CD4-positive, alpha-beta T cell treated with Interleukin-21 for 1 hour (primary cell): ENCODE measurements around the gene TMEM182.

Experiments
- DNase-seq: peaks from one replicate; pipeline ENCODE4 v3.0.0-alpha.2; 2020

TMEM182 gene

DNA sequence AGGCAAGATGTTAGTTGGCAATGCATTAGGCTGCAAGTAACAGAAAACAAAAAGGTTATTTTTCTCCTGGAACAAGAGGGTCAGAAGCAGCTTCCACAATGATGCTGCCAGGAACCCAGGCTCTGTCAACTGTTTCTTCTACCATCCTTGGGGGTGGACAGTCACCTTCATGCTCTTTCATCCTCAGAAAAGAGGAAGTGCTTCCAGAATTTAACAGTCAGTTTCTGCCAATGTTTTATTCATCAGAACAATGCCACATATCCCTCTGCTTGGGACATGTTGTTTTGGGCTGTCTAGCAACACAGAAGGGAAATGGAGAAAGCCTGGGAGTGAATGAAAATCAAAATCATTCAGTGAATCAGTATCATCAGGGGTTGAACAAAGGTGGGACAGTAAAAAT lies 7.1 kb downstream of the TMEM182 start:
- DNase-seq = no peak

DNA sequence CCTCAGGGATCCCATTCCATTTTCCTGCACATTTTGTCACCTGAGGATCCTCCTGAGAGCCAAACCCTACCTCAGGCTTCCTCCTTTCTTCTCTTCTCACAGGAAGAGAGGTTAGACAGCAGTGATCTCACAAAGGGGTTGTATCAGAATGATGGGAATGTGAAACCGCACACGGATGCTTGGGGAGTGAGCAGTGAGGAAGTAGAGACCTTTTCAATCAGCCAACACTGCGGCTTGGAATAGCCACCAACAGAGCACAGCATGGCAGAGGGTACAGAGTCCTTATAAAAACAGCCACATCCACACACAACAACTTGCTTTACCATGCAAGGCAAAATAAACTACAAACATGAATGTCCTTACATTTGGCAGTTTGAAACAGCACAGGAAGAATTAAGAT lies 8.7 kb downstream of the TMEM182 start:
- DNase-seq = no peak

DNA sequence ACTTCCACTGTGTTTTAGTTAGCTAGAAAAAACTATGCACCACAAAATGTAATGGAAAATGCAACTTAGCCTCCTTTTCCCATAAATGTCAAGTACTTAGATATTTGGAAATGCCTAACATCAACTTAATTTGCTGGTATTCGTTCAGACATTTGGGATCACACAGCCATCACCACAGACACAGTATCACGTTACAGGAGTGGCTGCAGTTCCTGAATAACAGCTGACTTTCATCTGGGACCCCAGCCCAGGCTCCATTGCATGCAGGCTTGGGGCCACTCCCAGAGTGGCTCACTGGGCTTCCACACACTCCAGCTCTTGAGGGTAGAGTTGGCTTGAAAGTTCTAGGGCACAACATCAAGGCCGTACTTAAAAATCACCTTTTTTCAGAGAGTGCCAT lies 9.3 kb downstream of the TMEM182 start:
- DNase-seq = no peak

DNA sequence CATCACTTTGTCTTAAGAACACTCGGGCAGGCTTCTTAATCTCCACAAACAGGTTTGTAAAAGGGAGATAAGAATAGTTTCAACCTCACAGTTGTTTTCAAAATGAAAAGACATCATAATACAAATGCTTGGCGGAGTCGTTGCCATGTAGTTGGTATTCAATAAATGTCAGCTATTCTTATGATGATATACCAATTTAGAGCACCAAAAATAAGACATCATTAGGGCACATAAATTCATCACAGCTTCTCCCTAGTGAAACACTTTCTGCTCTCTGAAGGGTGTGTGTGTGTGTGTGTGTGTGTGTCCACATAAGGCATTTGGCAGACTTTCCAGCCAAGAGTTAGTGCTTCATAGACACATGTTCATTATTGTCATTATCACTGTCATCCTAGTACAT lies 10.8 kb downstream of the TMEM182 start:
- no peak for DNase-seq

DNA sequence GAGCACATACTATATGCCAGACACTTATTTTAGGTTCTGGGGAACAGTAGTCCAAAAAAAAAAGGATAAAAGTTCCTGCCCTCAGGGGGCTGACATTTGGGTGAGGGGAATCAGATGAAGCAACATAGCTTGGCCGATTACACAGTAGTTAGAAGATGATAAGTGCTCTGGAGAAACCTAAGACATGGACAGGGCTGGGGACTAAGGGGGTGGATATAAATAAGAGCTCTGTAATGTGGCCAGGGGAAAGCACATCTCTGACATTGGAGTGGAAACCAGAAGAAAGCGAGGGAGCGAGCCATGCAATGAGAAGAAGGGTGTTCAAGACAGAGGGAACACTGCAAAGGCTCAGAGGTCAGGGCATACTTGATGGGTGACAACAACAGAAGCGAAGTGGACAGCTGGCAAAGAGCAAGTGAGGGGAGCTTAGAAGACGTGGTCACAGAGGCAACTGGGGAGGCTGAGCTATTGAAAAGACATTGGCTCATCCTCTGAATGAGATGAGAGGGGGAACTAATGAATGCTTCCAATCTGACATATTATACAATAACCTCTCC lies 11.4 kb downstream of the TMEM182 start:
- DNase-seq = no peak

DNA sequence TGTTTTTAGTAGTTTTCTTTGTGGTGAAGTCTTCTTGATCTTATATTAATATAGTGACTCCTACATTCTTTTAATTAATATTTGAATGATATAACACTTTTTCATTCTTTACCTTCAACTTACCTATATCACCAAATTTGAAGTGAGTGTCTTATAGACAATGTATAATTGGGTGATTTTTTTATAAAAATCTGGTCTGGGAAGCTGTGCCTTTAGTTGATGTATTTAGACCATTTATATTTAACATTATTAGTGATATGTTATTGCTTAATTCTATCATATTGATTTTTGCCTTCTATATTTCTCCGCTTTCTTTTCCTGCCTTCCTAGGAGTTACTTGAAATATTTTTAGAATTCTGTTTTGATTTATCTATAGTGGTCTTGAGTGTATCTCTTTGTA lies 16.4 kb downstream of the TMEM182 start:
- DNase-seq = no peak

DNA sequence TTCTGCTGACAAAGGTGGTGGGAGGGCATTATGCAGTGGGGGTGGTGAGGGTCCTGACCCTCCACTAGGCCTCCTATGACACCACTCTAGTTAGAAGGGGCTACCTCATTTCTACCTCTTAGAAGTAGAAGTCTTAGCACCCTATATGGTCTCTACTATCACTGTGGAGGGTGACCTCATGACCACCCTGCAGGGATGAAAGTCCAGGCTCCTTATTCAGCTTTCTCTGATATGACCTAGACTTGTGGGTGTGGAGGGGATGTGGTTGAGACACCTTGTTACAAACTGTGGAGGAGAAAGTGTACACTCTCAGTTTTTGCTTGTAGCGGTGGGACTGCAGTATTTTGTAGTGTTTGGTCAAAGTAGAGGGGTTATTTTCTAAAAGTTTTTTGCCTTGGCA lies 18.6 kb downstream of the TMEM182 start:
- DNase-seq = no peak

DNA sequence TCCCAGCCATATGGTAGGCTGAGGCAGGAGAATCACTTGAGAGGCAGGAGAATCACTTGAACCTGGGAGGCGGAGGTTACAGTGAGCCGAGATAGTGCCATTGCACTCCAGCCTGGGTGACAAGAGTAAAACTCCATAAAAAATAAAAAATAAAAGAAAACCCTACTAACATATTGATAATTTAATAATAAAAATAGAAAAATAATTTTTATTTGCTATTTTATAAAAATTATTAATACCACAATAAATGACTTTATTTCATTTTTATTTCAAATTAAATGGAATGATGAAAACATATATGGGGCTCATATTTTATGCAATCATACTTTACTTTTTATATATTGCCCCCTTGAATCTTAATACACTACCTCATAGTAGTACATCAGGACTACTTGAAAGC lies 20.4 kb downstream of the TMEM182 start:
- DNase-seq = no peak

DNA sequence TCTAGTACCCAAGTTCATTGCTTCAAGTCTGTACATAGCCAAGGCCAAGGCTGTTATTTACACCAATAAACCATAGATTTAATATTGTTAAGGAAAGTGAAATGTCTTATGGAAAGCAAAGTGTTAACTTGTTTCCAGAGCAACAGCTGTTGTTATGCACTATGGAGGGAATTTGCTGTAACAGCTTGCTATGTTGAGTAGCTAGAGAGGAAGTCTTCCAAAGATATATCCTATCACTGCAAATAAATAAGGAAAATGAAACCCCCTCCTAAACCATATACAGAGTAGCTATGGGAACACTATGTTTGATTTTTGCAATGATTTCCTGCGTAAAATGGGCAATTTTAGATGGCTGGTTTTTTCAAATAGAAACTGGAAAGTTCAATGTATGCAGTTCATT lies 21.1 kb downstream of the TMEM182 start:
- DNase-seq = no peak

DNA sequence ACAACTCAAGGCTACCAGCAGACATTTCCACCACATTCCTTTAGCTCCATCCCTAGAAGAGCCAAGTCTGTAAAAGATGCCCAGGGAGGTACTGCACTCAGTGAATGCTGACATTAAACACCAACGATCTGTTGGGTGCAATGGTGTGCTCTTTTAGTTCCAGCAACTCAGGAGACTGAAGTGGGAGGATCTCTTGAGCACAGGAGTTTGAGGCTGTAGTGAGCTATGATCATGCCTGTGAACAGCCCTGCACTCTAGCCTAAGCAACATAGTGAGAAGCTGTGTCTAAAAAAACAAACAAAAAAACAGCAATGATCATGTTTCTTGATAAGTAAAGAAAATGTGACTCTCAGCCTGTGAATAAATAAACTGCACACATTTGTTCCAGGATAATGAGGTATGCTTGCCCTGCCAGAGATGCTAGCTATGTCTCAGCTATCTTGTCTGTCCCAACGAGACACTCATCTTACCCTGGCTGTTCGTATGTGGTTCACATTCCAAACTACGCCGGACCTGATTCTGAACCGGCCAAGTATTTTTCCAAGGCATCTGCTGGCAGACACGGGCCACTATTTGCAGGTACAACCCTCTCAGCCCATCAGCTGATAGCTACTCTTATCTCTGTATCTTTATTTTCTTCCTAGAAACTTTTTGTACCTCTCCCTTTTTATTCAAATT lies 21.8 kb downstream of the TMEM182 start:
- no peak for DNase-seq

DNA sequence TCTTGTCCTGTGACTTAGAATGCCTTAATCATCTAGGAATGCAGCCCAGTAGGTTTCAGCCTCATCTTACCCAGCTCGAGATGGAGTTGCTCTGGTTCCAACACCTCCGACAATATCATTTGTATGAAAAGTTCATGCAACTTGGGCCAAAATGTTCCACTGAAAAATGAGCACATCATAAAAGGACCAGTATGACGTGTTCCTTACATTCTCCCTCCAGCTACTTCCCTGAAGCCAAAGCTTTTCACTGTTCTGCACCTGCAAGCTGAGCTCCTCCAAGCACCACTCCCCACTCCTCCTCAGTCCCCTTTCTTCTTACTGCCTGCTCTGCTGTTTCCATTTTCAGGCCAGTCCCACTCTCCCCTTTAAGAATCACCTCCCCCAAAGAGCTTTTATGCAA lies 23.1 kb downstream of the TMEM182 start:
- no peak for DNase-seq

DNA sequence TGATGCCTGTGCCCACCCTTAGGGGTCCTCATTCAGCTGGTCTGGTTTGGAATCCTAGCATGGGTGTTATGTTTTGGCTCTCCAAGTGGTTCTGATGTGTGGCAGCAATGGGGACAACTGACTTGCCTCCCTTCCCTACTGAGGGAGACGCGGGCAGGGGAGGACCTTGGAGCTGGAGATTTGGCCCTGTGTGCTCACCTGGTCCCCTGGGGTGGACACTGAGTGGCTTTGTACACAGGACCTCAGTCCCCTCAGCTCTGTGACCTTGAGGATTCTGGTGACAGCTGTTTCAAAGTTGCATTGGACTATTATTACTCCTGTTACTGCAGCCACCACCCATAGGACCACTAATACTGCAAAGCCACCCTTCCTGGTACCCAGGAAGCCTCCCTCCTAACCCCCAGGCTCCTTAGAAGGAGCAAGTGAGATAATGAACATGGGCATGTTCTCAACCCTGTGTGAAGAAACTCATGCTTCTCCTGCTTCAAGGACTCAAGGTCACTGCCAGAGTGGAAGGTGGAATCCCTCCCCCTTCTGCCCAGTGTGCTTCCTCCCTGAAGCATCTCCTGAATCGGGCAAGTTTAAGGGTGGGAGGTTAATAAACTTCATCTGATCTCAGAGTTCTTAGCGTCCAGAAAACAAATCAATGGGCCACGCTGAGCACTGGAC lies 26.5 kb downstream of the TMEM182 start:
- DNase-seq = no peak

DNA sequence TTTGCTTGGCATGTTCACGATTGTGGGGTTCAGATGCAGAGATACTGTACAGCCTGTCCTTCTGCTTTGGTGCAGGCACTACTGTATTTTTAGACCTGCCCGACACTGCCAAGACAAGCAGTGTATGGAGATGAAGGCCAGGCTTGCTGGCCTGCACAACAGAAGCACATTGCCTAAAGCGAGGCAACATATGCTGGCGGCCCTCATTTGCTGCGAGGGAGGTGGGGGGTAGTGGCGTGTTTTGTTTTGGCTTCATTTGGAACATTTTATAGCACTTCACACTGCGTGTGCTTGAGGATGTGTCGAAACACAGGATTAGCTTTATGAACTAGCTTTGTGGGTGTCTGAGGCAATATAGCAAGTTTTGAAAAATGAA lies 27.0 kb downstream of the TMEM182 start:
- DNase-seq = no peak

DNA sequence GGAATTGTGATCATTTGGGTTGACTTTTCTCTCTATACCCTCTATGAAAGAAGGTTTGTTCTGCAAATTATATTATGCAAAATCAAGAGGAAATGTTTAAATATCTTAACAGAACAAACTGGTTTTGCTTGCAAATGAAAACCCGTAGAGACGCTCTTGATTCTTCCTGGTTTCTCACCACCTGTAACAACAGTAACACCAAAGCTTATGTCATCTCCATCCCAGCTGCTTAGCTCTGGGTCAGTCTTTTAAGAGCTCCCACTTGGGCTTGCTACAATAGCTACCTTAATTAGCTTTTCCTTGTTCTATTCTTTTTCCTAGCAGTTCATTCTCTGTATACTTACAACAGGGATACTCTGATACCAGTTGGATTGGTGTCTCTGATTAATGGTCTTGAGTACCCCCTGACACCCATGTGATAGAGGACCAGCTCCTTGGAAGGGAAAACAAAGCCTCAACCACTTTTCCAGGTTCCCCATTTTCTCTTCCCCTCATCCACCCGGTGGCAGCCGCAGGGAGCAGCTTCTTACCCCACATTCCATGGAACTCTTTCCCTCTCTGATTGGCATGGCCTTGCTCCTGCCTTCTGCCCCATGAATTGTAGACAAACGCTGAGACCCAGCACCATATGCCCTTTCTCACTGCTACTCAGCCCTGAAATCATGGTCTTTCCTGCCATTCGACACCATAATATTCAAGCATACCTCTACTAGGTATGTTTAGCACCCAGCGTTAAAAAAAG lies 27.7 kb downstream of the TMEM182 start:
- no peak for DNase-seq

DNA sequence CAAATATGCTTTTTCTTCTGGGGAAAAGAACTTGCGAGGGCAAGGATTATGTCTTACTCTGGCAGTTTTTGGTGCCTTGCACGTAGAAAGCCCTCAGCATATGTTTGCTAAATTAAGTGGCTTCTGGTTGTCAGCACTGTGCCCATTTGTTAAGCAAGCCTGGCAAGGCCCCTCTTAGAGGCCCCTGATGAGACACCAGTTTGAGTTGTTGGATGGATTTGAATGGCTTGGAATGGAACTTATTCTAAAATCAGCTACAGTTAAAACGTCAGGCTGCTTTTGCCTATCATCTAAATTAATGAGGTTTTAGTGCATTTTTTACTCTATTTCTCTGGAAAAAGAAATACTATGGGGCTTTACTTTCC lies 28.2 kb downstream of the TMEM182 start:
- no peak for DNase-seq

DNA sequence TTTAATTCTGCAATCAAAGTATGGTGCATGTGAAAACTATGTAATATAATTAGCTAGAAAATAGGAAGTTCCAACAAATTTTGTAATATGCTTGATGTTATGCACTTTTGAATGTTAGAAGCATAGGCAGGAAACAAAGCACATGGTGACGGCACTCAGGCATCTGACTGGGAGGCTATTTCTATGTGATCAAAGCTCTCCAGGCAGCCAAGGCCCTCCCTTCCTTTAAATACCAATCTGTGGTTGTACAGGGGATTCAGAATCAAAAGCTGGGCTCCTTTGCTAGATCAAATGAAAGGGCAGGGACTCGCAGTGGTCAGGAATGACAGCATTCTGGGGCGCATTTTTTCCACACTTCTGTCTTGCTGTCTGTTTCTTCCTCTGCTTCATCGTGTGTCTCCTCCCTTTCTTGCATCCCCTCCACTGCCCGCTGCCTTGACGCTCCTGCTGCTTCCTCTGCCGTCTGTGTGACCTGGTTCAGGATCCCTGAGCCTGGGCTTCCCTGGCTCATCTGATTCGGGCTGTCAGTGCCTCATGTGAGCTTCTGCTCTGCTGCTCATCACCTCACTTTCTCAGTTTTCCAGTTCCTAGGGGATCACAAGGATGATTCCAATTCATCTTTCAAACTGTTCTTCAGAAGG lies 30.9 kb downstream of the TMEM182 start:
- DNase-seq = no peak

DNA sequence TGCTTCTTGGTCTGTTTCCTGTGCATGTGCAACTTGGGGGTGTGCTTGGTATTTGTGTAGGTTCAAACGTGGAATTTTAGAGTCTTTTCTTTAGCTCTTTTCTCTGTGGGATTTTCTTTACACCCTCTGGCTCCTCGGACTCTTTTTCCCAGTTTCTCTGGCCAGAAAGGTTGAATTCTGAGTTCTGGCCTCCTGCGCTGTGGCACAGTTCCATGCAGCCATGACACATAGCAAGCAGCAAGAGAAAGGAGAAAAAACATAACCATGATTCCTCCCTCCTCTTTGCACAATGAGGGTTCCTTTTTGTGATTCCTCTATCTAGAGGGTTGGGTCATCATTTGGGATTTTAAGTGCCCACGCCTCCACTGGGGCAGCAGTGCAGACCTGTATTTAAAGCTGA lies 33.8 kb downstream of the TMEM182 start:
- no peak for DNase-seq

DNA sequence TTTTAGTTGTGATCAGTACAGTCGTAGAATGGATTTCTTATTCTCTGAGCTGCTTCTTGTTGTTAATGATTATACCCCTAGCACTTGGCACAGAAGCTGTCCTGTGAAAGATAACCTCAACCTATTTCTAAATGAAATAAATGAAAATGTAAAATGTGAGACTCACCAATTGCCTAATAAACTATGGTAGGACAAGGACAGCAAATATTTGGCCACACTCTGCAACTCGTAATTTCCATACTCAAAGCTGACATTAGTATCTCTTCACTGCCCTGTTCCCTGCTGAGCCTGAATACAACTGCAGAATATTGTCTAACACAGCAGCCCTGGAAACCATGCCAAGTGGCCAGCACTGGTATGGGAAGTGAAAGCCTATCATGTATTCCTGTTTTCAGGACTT lies 34.5 kb downstream of the TMEM182 start:
- DNase-seq = no peak

DNA sequence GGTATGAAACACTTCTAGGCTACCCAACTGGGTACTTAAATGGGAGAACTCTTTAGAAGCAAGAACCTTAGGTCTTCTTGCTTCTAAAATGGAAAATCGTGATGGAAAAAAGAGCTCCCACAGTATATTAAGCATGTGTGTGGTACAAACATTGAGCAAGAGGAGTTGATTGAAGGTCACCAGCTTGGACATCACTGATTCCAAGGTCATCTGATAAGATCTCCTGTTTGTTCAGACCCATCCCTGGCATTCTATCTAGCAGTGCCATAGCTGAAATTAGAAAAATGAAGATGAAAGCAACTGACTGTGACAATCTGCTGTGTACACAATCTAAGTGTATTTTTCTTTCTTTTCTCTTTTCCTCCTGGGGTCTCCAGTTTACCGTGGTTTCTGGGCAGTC lies 35.7 kb downstream of the TMEM182 start:
- DNase-seq = no peak

DNA sequence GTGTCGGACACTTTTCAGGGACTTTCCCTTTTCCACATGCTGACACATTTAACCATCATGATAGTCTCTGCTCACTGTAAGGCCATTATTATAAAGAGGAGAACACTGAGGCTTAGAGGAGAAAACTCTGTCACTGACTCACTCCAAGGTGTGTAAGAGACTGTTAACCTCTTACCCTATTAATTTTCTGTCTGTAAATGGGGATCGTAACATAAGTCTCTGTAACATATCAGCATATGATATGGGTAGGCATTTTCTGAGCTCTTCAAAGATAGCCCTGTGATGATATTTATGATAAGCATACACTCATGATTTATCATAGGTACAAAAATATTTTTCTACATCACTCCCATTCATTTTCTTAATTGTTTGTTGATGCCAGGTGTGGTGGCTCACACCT lies 36.4 kb downstream of the TMEM182 start:
- no peak for DNase-seq

DNA sequence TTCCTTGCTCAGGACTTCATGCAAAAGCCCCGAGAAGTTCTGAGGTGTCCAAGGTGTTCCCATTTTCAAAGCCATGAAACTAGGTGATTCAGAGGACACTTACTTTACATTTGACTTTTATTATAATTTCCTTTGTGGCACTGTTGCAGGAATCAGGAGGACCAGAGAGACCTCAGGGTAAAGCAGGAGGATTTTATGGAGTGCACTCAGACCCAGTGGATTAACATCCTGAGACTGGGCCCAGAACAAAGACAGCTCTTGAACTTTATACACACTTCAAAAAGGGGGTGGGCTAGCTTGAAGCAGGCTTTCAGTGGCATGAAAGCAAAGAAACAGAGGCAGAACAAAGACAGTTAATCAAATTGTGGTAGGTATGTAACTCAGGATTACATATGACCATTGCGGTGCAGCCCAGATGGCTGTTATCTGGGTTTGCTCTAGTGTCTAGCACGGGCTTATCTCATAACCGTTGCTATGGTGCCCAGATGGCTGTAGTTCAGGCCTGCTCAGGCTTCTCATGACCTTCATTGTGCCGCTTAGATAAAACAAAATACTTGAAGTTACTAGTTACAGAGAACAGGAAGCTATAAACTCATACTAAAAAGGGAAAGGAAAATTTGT lies 39.4 kb downstream of the TMEM182 start:
- no peak for DNase-seq

DNA sequence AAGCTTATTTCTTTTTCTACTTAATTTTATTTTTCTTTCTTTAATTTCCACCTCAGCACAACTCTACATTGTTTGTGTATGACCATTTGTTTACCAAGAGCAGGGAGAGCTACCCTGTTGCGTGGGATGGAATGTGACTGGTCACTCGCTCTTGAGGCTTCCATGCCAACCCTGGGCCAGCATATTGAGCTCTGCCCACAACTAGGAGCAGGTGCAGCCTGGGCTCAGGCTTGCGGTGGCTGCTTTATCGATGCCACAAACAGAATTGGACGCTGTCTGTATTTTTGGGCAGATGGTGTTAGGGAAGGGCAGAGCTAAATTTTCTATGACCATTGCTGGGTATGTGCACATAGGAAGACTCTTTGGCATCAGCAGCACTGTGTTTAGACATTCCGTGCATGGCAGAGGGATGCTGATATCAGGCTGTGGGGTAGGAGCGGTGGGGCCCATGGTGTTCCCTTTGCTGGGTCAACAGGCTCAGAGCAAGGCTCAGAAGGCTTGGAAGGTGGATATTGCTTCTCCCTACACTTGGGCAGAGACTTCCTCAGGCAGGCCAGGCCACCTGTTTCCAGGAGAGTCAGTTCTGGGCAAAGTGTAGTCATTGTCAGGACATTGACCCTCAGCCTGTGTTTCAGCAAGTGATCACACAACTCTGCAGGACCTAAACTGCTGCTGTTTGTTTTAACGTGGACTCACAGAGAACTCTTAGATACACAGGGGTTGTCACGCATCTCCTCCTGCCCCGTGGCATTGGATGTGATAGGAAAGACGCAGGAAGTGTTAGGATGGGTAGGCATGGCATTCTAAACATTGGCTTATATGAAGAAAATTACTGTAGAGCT lies 40.2 kb downstream of the TMEM182 start:
- DNase-seq = no peak
